ENCODE measurements around the gene PML. TPM values are rescaled to one million over a fixed set of nuclear protein-coding genes. Genes with fewer than 3 reads are reported as not detected.

The PML gene
- total and polyA plus RNA-seq, 12 donors = 17.9 to 50.1 (median 22.5) TPM

- Histone ChIP-seq H3K4me1 (peaks cover 9 to 65% (median 41%) of the 10 kb centered on the region in 9 donors), H3K36me3 (peaks cover 0 to 71% (median 31%) of the 10 kb centered on the region in 9 donors), H3K27ac (peak overlapping the region in 3 of 10 donors; percentile 9 to 21 (median 16)), H3K4me3 (no peak overlapping the region), H3K9me3 (no peaks in the 10 kb centered on the region), H3K27me3 (no peaks in the 10 kb centered on the region)
- intact Hi-C loops (cut with DNase I) = loop anchor here (1.0 to 5.0 kb wide), 5 partner anchors 45 to 65 kb away; partner anchors contain the start of genes PML (in 1 of the 10) and STOML1 (in 1 of the 10)
- 81 to 82% methylated on average over 21 of the region's 21 CpGs for WGBS, 2 donors
- DNase-seq (no peak), ATAC-seq (no peak)
- TF ChIP-seq CTCF (IDR thresholded peaks at IDR 0.05) = no peak
Measured at GRCh38 chr15:74037171-74038117, 42.9 kb downstream of the PML start.

- Histone ChIP-seq H3K4me3 (no peak overlapping the region), H3K27me3 (no peaks in the 10 kb centered on the region), H3K4me1 (peaks cover 15 to 67% (median 46%) of the 10 kb centered on the region in 9 donors), H3K27ac (peak overlapping the region in 8 of 10 donors; percentile 67 to 85 (median 78)), H3K9me3 (no peaks in the 10 kb centered on the region), H3K36me3 (peaks cover 0 to 71% (median 24%) of the 10 kb centered on the region in 9 donors)
- intact Hi-C loops (cut with DNase I) = loop anchor here in 8 of 10 donors (1.0 to 5.0 kb wide), 4 partner anchors 47 to 67 kb away; partner anchors contain the start of genes PML (in 1 of the 8) and STOML1 (in 1 of the 8)
- WGBS, 2 donors = 68 to 73% methylated on average over 9 of the region's 9 CpGs
- TF ChIP-seq CTCF (IDR thresholded peaks at IDR 0.05) = no peak
- DNase-seq (no peak), ATAC-seq (no peak)
Measured at GRCh38 chr15:74038707-74039655, 44.5 kb downstream of the PML start.

- H3K9me3 ChIP-seq = no peaks in the 10 kb centered on the region
- H3K27me3 ChIP-seq = no peaks in the 10 kb centered on the region
- whole genome bisulfite sequencing, 2 donors = 69 to 82% methylated on average over 5 of the region's 5 CpGs
- no peak overlapping the region for H3K4me3 ChIP-seq
- peaks cover 20 to 74% (median 52%) of the 10 kb centered on the region in 9 donors for H3K4me1 ChIP-seq
- intact Hi-C loops (cut with DNase I) = loop anchor here in 7 of 10 donors (5.0 to 10.0 kb wide), 4 partner anchors 45 to 67 kb away; partner anchors contain the start of genes PML (in 2 of the 7) and STOML1 (in 2 of the 7)
- H3K36me3 ChIP-seq = peaks cover 0 to 71% (median 18%) of the 10 kb centered on the region in 9 donors
- no peak for TF ChIP-seq CTCF (IDR thresholded peaks at IDR 0.05)
- ATAC-seq = no peak
- peak overlapping the region in 8 of 10 donors; percentile 67 to 85 (median 78) for H3K27ac ChIP-seq
- DNase-seq = no peak
Measured at GRCh38 chr15:74039656-74040010, 45.1 kb downstream of the PML start.
